Measurements from ENCODE around the gene SHQ1.

DNA sequence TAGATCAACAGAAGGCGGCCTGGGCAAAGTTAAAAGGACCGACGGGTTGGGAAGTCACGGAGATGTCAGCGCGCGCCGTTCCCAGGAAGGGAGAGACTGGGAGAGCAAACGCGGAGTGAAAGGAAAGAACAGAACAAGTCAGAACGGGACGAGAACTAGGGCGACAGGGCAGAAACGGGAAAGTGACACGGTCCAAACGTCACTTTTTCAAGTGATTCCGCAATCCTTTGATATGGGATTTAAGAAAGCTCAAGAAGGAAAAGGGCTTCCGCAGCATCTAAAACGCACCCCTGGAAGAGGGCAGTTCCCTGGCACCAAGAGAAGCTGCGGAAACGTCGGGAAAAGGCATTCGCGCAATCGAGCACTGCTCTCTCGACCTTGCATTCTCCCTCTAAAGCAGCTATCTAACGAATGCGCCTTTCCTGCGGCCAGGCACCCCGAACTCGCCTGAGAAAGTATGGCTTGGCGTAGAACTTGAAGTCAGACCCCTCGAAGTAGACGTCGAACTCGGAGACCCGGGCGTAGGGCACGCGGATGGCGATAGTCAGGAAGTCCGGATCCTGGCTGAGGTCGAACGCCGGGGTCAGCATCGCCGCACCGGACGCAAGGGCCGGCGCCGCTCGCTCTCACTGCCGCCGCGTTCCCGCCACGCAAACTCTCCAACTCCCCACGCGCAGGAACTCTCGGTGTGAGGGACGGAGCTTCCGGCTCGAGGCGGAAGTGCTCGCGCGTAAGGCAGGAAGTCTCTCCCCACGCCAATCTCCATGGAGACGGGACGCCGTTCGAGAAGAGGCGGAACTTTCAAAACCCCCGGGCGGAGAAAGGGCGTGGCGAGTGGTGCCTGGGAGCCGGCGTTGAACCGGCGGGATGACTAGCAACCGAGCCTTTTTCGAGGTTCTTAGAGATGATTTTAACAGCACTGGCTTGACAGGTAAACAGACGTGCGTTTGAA is at the start of gene SHQ1:
- no peak for TF ChIP-seq CTCF (conservative IDR thresholded peaks at IDR 0.05; ENCODE audit: low read depth in 2 of 2)
- TF ChIP-seq EZH2 (IDR thresholded peaks at IDR 0.05; ENCODE audit: low read depth, unreplicated experiment) = no peak
- TF ChIP-seq, protein P1, sequence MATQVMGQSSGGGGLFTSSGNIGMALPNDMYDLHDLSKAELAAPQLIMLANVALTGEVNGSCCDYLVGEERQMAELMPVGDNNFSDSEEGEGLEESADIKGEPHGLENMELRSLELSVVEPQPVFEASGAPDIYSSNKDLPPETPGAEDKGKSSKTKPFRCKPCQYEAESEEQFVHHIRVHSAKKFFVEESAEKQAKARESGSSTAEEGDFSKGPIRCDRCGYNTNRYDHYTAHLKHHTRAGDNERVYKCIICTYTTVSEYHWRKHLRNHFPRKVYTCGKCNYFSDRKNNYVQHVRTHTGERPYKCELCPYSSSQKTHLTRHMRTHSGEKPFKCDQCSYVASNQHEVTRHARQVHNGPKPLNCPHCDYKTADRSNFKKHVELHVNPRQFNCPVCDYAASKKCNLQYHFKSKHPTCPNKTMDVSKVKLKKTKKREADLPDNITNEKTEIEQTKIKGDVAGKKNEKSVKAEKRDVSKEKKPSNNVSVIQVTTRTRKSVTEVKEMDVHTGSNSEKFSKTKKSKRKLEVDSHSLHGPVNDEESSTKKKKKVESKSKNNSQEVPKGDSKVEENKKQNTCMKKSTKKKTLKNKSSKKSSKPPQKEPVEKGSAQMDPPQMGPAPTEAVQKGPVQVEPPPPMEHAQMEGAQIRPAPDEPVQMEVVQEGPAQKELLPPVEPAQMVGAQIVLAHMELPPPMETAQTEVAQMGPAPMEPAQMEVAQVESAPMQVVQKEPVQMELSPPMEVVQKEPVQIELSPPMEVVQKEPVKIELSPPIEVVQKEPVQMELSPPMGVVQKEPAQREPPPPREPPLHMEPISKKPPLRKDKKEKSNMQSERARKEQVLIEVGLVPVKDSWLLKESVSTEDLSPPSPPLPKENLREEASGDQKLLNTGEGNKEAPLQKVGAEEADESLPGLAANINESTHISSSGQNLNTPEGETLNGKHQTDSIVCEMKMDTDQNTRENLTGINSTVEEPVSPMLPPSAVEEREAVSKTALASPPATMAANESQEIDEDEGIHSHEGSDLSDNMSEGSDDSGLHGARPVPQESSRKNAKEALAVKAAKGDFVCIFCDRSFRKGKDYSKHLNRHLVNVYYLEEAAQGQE (IDR thresholded peaks at IDR 0.05; ENCODE audit: unreplicated experiment) = no peak
- TF ChIP-seq ZNF114 (CRISPR knock-in tag; IDR thresholded peaks at IDR 0.05) = no peak
